Forelimb muscle (tissue), 1 donor: Measurements from ENCODE around the gene MAML2. TPM values are rescaled to one million over a fixed set of nuclear protein-coding genes. Genes with fewer than 3 reads are reported as not detected.

Experiments
- DNase-seq: peaks from one replicate; pipeline ENCODE4 v3.0.0-alpha.2; 2013; ENCODE audit warnings: low read depth
- polyA plus RNA-seq: library from polyadenylated mRNA; unstranded; fragments of 120-200 nt; gene quantifications from one replicate; pipeline ENCODE4 v1.2.1, GENCODE V29; 2013; ENCODE audit not compliant: insufficient read length

Gene MAML2
- polyA plus RNA-seq, 1 donor, result 4.4 TPM

- no peak for DNase-seq
These were observed 129.5 kb downstream of the MAML2 start for GRCh38 chr11:96213500-96213899.

GRCh38 chr11:96211436-96211835 lies 131.6 kb downstream of the MAML2 start:
- DNase-seq, result no peak

GRCh38 chr11:96207459-96208449 lies 135.2 kb downstream of the MAML2 start:
- no peak for DNase-seq

GRCh38 chr11:96206955-96207354 lies 136.0 kb downstream of the MAML2 start:
- no peak for DNase-seq

GRCh38 chr11:96205460-96205809 lies 137.6 kb downstream of the MAML2 start:
- no peak for DNase-seq

GRCh38 chr11:96204721-96205459 lies 138.1 kb downstream of the MAML2 start:
- no peak for DNase-seq

- no peak for DNase-seq
These were observed 138.7 kb downstream of the MAML2 start for GRCh38 chr11:96204366-96204659.

- no peak for DNase-seq
These were observed 139.2 kb downstream of the MAML2 start for GRCh38 chr11:96203567-96204365.

- no peak for DNase-seq
These were observed 142.8 kb downstream of the MAML2 start for GRCh38 chr11:96200243-96200642.

- no peak for DNase-seq
These were observed 143.4 kb downstream of the MAML2 start for GRCh38 chr11:96199563-96200025.

GRCh38 chr11:96197801-96198701 lies 144.9 kb downstream of the MAML2 start:
- no peak for DNase-seq

GRCh38 chr11:96197103-96197502 lies 145.9 kb downstream of the MAML2 start:
- no peak for DNase-seq

GRCh38 chr11:96196181-96196662 lies 146.8 kb downstream of the MAML2 start:
- no peak for DNase-seq

- DNase-seq, result no peak
These were observed 147.3 kb downstream of the MAML2 start for GRCh38 chr11:96195671-96196070.

GRCh38 chr11:96194581-96195374 lies 148.2 kb downstream of the MAML2 start:
- no peak for DNase-seq

GRCh38 chr11:96193745-96194443 lies 149.1 kb downstream of the MAML2 start:
- no peak for DNase-seq

GRCh38 chr11:96191752-96192151 lies 151.2 kb downstream of the MAML2 start:
- DNase-seq, result no peak

- no peak for DNase-seq
These were observed 153.6 kb downstream of the MAML2 start for GRCh38 chr11:96189351-96189750.

- DNase-seq, result no peak
These were observed 154.6 kb downstream of the MAML2 start for GRCh38 chr11:96188243-96189006.
